IPS DF 6.9 (cell line): Measurements from ENCODE around the gene TSPOAP1.

Experiments used
- DNase-seq: peaks from one replicate; pipeline ENCODE4 v3.0.0-alpha.2; 2013; ENCODE audit warnings: low read depth, low spot score
- H3K27ac ChIP-seq: one replicate; pipeline ENCODE4 v1.5.1; 2013; ENCODE audit warnings: low read length, control low read depth
- H3K27me3 ChIP-seq: 2 replicates; pipeline ENCODE4 v1.6.1; 2013; ENCODE audit warnings: mild to moderate bottlenecking, low read length; ENCODE audit not compliant: control insufficient read depth, insufficient read depth
- H3K36me3 ChIP-seq: 2 replicates; pipeline ENCODE4 v1.6.1; 2013; ENCODE audit warnings: low read length; ENCODE audit not compliant: control insufficient read depth, insufficient read depth
- H3K4me1 ChIP-seq: 2 replicates; pipeline ENCODE4 v1.6.1; 2013; ENCODE audit warnings: low read length; ENCODE audit not compliant: control insufficient read depth, insufficient read depth
- H3K4me3 ChIP-seq: 2 replicates; pipeline ENCODE4 v1.5.1; 2013; ENCODE audit warnings: mild to moderate bottlenecking, low read length
- H3K9me3 ChIP-seq: 2 replicates; pipeline ENCODE4 v1.6.1; 2013; ENCODE audit warnings: low read length, inconsistent platforms; ENCODE audit not compliant: control insufficient read depth, insufficient read depth
- WGBS: extraction: QIAGEN DNeasy Blood & Tissue Kit; methylation state at CpG from one replicate; pipeline ENCODE4 v1.1.7; 2013; ENCODE audit warnings: mixed read lengths, missing lambda C conversion rate; ENCODE audit not compliant: insufficient read length, insufficient coverage; 5-methylcytosine and 5-hydroxymethylcytosine counted together

Gene TSPOAP1

DNA sequence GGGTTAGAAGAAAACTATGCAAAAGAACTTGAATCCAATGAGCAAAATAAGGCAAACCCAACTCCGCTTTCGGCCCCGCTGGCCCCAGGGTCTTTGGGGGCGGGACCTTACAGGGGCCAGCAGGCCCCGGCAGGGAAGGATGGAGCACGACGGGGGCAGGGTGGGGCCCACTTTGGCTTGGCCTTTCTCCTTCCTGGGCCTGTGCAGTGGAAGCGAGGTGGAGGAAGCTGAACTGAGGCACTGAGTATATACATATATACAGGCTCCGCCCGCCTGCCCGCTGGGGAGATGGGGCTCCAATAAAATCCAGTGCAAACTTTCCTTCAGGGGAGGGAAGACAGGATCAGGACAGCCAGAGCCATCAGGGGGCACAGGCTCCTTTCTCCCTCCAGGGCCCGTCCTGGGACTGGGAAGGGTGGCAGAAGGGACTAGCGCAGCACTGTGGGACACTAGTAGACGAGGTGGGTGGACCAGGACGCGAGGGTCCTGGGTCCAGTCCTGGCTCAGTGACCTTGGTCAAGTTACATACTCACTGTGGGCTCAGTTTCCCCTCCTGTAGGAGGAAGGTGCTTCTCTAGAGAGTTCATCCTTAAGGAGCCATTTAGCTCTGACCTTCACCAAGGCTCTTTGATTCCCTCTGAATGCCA lies 27.0 kb downstream of the TSPOAP1 start:
- peaks cover 1% of the 10 kb centered on the region; the same call in 1 of the 2 replicates for H3K4me1 ChIP-seq
- no peaks in the 10 kb centered on the region for H3K36me3 ChIP-seq
- H3K27ac ChIP-seq: no peak overlapping the region
- no peak for DNase-seq
- no CpG with 5 or more reads among the region's 16 CpGs for WGBS
- no peak overlapping the region for H3K4me3 ChIP-seq
- H3K9me3 ChIP-seq: no peaks in the 10 kb centered on the region
- no peaks in the 10 kb centered on the region for H3K27me3 ChIP-seq

DNA sequence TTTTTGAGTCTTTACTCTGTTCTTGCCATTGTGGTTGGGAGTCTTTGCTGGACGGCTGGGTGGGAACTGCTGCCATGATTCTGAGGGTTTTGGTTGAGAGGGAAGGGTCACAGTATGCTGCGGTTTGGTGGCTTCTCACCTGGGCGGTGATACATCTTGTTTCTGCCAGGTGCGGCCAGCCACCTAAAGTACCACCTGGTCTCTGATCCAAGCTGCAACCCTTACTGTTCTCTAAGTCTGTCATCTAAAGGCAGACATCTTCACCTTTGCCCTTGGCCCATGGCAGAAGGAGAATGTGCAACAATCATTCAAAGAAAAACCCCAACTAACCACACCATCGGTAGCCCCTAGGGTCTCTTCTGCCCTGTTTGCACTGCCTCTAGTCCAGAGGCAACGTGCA lies 28.3 kb downstream of the TSPOAP1 start:
- no peaks in the 10 kb centered on the region for H3K36me3 ChIP-seq
- no peak for DNase-seq
- H3K9me3 ChIP-seq: no peaks in the 10 kb centered on the region
- no CpG with 5 or more reads among the region's 6 CpGs for WGBS
- no peak overlapping the region for H3K4me3 ChIP-seq
- H3K27ac ChIP-seq: no peak overlapping the region
- H3K27me3 ChIP-seq: no peaks in the 10 kb centered on the region
- peaks cover 1% of the 10 kb centered on the region; the same call in 1 of the 2 replicates for H3K4me1 ChIP-seq

DNA sequence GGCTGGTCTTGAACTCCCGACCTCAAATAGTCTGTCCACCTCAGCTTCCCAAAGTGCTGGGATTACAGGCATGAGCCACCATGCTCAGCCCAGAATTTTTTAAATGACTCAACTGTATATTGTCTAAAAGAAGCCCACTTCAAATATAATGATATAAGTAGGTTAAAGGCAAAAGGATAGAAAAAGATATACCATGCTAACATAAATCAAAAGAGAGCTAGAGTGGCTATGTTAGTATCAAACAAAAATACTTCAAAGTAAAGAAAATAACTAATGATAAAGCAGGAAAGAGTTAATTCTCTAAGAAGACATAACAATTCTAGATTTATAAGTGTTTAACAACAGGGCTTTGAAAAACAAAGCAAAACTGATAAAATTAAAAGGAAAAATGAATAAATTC lies 34.6 kb downstream of the TSPOAP1 start:
- H3K4me3 ChIP-seq: no peak overlapping the region
- H3K27ac ChIP-seq: no peak overlapping the region
- H3K4me1 ChIP-seq: no peaks in the 10 kb centered on the region
- no CpG with 5 or more reads among the region's 1 CpG for WGBS
- no peaks in the 10 kb centered on the region for H3K36me3 ChIP-seq
- no peaks in the 10 kb centered on the region for H3K27me3 ChIP-seq
- no peaks in the 10 kb centered on the region for H3K9me3 ChIP-seq
- DNase-seq: no peak

DNA sequence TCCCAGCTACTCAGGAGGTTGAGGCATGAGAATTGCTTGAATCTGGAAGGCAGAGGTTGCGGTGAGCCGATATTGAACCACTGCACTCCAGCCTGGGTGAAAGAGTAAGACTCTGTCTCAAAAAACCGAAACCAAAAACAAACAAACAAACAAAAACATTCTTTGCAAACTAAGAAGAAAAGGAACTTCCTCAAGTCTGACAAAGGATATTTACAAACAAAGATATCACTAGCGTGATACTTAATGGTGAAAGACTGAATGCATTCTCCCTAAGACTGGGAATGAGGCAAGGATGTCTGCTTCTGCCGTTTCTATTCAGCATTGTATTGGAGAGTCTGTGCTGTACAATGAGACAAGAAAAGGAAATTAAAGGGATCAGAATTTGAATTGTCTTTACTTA lies 37.3 kb downstream of the TSPOAP1 start:
- Histone ChIP-seq H3K9me3 (no peaks in the 10 kb centered on the region), H3K36me3 (no peaks in the 10 kb centered on the region), H3K27me3 (no peaks in the 10 kb centered on the region), H3K4me3 (no peak overlapping the region), H3K4me1 (no peaks in the 10 kb centered on the region), H3K27ac (no peak overlapping the region)
- DNase-seq: no peak
- WGBS: no CpG with 5 or more reads among the region's 5 CpGs

DNA sequence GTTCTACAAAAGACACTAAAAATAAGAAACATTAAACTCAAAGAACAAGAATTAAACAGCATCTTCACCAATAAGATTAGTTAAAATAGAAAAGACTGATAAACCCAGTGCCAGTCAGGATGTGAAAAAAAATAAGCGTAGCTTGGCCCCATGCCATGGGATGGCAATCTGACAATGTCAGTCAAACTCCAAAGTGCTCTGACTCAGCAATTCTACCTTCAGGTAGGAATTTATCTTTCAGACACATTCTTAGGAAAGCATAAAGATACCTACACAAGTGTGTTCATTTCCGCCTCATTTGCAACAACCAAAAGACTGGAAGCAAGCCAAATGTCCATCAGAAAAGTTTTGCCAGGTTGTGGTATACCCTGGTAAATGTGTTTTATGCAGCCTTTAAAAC lies 38.7 kb downstream of the TSPOAP1 start:
- DNase-seq: no peak
- no CpG with 5 or more reads among the region's 2 CpGs for WGBS
- Histone ChIP-seq H3K36me3 (no peaks in the 10 kb centered on the region), H3K27me3 (no peaks in the 10 kb centered on the region), H3K9me3 (no peaks in the 10 kb centered on the region), H3K4me1 (no peaks in the 10 kb centered on the region), H3K27ac (no peak overlapping the region), H3K4me3 (no peak overlapping the region)

DNA sequence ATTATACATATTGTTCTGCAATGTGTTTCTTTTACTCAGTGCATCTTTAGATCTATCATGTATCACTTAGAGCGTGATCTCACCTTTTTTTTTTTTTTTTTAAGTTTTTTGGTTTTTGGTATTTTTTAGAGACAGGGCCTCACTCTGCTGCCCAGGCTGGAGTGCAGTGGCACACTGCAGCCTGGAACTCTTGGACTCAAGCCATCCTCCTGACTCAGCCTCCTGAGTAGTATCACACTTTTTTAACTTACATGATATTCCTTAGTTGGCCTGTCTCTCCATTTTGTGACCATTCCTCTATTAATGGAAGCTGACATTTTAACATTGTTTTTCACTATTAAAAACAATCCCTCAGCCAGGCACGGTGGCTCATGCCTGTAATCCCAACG lies 43.2 kb downstream of the TSPOAP1 start:
- no peaks in the 10 kb centered on the region for H3K27me3 ChIP-seq
- no peaks in the 10 kb centered on the region for H3K4me1 ChIP-seq
- H3K9me3 ChIP-seq: no peaks in the 10 kb centered on the region
- no peak for DNase-seq
- no peak overlapping the region for H3K27ac ChIP-seq
- WGBS: no CpG with 5 or more reads among the region's 3 CpGs
- no peak overlapping the region for H3K4me3 ChIP-seq
- H3K36me3 ChIP-seq: no peaks in the 10 kb centered on the region

DNA sequence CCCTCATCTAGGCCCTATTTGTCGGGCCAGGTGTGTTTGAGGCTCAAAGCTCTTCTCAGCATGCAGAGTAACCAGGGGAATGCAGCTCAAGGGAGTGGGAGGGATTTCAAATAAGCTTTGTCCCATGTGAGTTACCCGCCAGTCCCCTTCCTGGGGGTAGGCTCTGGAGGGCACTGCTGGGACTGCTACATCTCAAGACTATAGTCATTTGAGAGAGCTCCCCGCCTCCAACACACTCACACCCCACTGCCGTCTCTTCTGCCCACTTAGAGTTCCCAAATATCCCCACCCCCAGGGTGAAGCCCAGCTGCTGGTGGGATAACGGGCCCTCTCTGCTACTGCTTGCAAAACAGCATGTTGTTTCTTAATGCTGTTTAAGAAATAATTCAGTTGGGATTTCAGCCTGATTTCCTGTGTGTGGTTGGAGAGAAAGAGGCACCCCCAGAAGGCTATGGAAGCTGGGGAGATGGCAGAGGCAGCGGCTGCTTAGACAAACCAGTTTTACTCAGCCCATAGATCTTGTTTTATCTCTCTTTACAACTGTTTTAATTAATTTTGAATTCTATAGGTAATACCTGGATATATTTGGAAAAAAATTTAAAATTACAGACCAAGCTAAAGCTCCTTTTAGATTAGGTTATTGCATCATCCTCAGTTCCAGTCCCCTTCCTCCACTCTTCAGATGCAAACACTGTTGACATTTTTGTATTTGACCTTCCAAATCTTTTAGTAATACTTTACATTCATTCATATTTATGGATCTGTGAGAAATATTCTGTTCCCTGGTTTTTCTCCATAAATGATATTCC lies 43.8 kb downstream of the TSPOAP1 start:
- Histone ChIP-seq H3K27me3 (no peaks in the 10 kb centered on the region), H3K4me1 (no peaks in the 10 kb centered on the region), H3K9me3 (no peaks in the 10 kb centered on the region), H3K27ac (no peak overlapping the region), H3K36me3 (no peaks in the 10 kb centered on the region), H3K4me3 (no peak overlapping the region)
- DNase-seq: peak; percentile 37
- no CpG with 5 or more reads among the region's 6 CpGs for WGBS

DNA sequence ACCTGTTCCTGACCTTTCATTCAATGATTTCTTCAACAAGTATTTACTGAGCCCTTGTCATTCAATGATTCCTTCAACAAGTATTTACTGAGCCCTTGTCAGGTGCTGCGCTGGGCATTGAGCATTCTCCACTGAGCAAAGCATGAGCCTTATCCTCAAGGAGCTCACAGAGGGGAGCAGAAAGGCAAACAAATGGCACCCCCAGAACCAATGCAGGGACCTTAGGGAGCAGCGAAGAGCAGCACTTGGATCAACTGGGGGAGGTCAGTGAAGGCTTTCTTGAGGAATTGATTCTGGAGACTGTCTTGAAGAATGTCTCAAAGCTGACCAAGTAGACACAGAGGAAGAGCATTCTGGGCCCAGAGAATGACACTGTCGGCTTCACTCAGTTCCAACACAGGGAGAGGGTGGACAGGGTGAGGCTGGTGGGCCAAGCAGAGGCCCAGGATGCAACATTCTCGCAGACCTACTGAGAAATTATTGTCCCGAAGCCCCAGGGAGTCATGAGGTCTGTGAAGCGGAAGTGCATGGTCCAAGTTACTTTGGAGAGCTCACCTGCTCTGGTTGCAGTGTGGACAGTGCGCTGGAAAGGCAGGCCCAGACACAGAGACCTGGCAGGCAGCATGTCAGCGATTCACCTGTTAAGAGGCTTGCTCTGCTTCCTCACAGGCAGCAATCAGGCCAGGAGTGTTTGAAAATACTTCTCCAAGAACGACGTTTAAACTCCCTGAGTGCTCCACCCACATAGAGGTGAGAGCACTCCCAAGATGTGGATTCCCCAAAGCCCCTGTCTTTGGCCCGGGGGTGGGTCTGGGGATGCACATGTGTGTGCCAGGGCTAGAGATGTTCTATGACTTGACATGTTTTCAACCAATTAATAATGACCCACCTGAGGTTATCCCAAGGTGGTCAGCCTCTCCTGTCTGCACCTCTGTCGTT lies 44.7 kb downstream of the TSPOAP1 start:
- Histone ChIP-seq H3K9me3 (no peaks in the 10 kb centered on the region), H3K27me3 (no peaks in the 10 kb centered on the region), H3K4me1 (no peaks in the 10 kb centered on the region), H3K27ac (no peak overlapping the region), H3K4me3 (no peak overlapping the region), H3K36me3 (no peaks in the 10 kb centered on the region)
- DNase-seq: no peak
- no CpG with 5 or more reads among the region's 12 CpGs for WGBS

DNA sequence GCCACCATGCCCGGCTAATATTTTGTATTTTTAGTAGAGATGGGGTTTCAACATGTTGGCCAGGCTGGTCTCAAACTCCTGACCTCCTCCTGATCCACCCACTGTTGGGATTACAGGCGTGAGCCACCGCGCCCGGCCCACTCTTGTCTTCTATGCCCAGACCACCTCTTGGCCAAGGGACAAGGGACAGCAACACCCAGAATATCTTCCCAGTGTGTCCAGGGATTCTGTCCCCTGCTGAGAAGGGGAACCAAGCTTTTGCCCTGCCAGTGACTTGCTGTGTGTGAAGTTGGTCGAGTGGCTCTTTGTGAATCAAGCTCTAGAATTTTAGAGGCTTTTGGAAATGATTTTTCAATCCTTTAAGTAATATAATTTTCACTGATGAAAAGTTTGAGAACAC lies 46.2 kb downstream of the TSPOAP1 start:
- DNase-seq: no peak

DNA sequence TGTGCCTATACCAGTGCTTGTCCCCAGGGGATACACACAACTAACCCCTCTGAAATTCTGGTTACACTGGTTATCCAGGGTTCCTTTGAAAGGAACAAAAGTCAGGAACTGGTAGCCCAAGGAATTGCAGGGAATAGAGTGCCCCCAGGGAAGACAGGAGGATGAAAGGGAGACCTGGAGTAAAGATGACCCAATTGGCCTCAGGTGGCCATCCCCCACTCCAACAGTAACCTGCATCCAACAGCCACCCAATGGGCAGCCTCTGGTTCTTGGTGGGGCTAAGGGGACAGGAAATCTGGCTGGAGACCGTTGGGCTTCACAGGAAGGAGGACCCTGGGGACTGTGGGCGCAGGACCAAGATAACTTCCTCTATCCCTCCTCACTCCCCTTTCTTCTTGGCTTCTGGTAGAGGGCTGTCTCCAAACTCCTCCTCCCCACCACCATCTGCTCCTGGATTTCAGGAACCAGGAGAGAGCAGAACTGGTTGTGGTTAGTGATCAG lies 47.0 kb downstream of the TSPOAP1 start:
- no peak overlapping the region for H3K4me3 ChIP-seq

More for the DNA sequence above, 46.2 kb downstream of the TSPOAP1 start:
- no peaks in the 10 kb centered on the region for H3K27me3 ChIP-seq
- no peaks in the 10 kb centered on the region for H3K36me3 ChIP-seq
- no CpG with 5 or more reads among the region's 6 CpGs for WGBS
- H3K9me3 ChIP-seq: no peaks in the 10 kb centered on the region
- H3K4me3 ChIP-seq: no peak overlapping the region
- H3K4me1 ChIP-seq: no peaks in the 10 kb centered on the region
- H3K27ac ChIP-seq: no peak overlapping the region

More for the DNA sequence above, 47.0 kb downstream of the TSPOAP1 start:
- Histone ChIP-seq H3K9me3 (no peaks in the 10 kb centered on the region), H3K27ac (no peak overlapping the region), H3K4me1 (no peaks in the 10 kb centered on the region), H3K27me3 (no peaks in the 10 kb centered on the region), H3K36me3 (no peaks in the 10 kb centered on the region)
- DNase-seq: no peak
- no CpG with 5 or more reads among the region's 2 CpGs for WGBS
